Kidney epithelial cell (primary cell): Measurements from ENCODE around the gene SGCD. TPM values are rescaled to one million over a fixed set of nuclear protein-coding genes. Genes with fewer than 3 reads are reported as not detected.

Experiments used
- DNase-seq: peaks from one replicate; pipeline ENCODE4 v3.0.0-alpha.2; 2010; ENCODE audit warnings: low read depth
- H3K27me3 ChIP-seq: 2 replicates; pipeline ENCODE4 v1.6.0; 2011; ENCODE audit warnings: low read length; ENCODE audit not compliant: control insufficient read depth, insufficient read depth
- H3K36me3 ChIP-seq: 2 replicates; pipeline ENCODE4 v1.5.1; 2011; ENCODE audit warnings: low read length; ENCODE audit not compliant: control insufficient read depth, insufficient read depth
- H3K4me3 ChIP-seq: 2 replicates; pipeline ENCODE4 v1.5.1; 2011; ENCODE audit warnings: low read depth, mild to moderate bottlenecking, control low read depth, low read length
- CTCF ChIP-seq: IDR thresholded peaks from 2 replicates; pipeline ENCODE4 v1.5.1; 2011; ENCODE audit warnings: mild to moderate bottlenecking, moderate library complexity, low read length, control low read depth, inconsistent platforms; ENCODE audit not compliant: insufficient read depth, poor library complexity, severe bottlenecking
- total RNA-seq: library from RNA; depleted of rRNA; stranded (reverse); fragments of >200 nt; gene quantifications from 2 replicates; pipeline ENCODE4 v1.2.3, GENCODE V29; 2015

Gene SGCD
- total RNA-seq, 1 donor from 2014 or later, result 0.29 TPM

- H3K4me3 ChIP-seq, result no peak overlapping the region
- H3K27me3 ChIP-seq, result no peaks in the 10 kb centered on the region
- TF ChIP-seq CTCF, result no peak
- no peak for DNase-seq
- no peaks in the 10 kb centered on the region for H3K36me3 ChIP-seq
Measured at GRCh38 chr5:156414391-156414790, 87.4 kb downstream of the SGCD start.

- no peak for DNase-seq
- TF ChIP-seq CTCF, result no peak
- Histone ChIP-seq H3K36me3 (no peaks in the 10 kb centered on the region), H3K4me3 (no peak overlapping the region), H3K27me3 (no peaks in the 10 kb centered on the region)
Measured at GRCh38 chr5:156419661-156420060, 92.7 kb downstream of the SGCD start.

GRCh38 chr5:156420665-156421064 is 93.7 kb downstream of the SGCD start:
- no peak overlapping the region for H3K4me3 ChIP-seq
- no peak for DNase-seq
- no peak for TF ChIP-seq CTCF
- H3K27me3 ChIP-seq, result no peaks in the 10 kb centered on the region
- no peaks in the 10 kb centered on the region for H3K36me3 ChIP-seq

- Histone ChIP-seq H3K36me3 (no peaks in the 10 kb centered on the region), H3K4me3 (no peak overlapping the region), H3K27me3 (no peaks in the 10 kb centered on the region)
- no peak for DNase-seq
- no peak for TF ChIP-seq CTCF
Measured at GRCh38 chr5:156421798-156422197, 94.8 kb downstream of the SGCD start.

GRCh38 chr5:156423597-156423996 is 96.6 kb downstream of the SGCD start:
- H3K4me3 ChIP-seq, result no peak overlapping the region
- H3K27me3 ChIP-seq, result no peaks in the 10 kb centered on the region
- H3K36me3 ChIP-seq, result no peaks in the 10 kb centered on the region
- no peak for DNase-seq
- TF ChIP-seq CTCF, result no peak

- Histone ChIP-seq H3K36me3 (no peaks in the 10 kb centered on the region), H3K27me3 (no peaks in the 10 kb centered on the region), H3K4me3 (no peak overlapping the region)
- no peak for DNase-seq
- no peak for TF ChIP-seq CTCF
Measured at GRCh38 chr5:156427315-156427714, 100.4 kb downstream of the SGCD start.
